PC-3 (cell line): ENCODE measurements around the gene BAG5. TPM values are rescaled to one million over a fixed set of nuclear protein-coding genes. Genes with fewer than 3 reads are reported as not detected.

Experiments used
- ATAC-seq: fragments of 200-7000 bp; cut with Tn5 transposase; 2 replicates; pipeline ENCODE4 v1.9.1; 2020; ENCODE audit warnings: mild to moderate bottlenecking, moderate library complexity
- BruUV-seq: library from RNA; stranded (reverse); fragments of 400-500 nt; replicated peaks from 2 replicates; lab custom pipeline; 2021; lab: Mats Ljungman, UMichigan
- CTCF ChIA-PET: fragments of 300-600 bp; sonication (Branson Sonifier 250); formaldehyde crosslinking; loops from one replicate; lab custom pipeline; 2022; ENCODE audit warnings: antibody characterized with exemption; lab: Charles Lee
- POLR2A ChIA-PET: fragments of 300-600 bp; sonication (Branson Sonifier 250); formaldehyde crosslinking; loops from one replicate; lab custom pipeline; 2022; ENCODE audit warnings: antibody characterized with exemption; ENCODE audit not compliant: unreplicated experiment; lab: Charles Lee
- DNase-seq: peaks from one replicate; pipeline ENCODE4 v3.0.0-alpha.2; 2015
- H2AFZ ChIP-seq: fragments of 300-600 bp; sonication (generic); 2 replicates; pipeline ENCODE4 v1.6.0; 2016; ENCODE audit warnings: antibody characterized with exemption, low read length
- H3F3A ChIP-seq: fragments of 300-600 bp; sonication (generic); one replicate; pipeline ENCODE4 v1.6.0; 2017; ENCODE audit warnings: antibody characterized with exemption, low read length, control low read depth, mild to moderate bottlenecking; ENCODE audit not compliant: unreplicated experiment
- H3K27ac ChIP-seq: fragments of 300-600 bp; sonication (generic); 2 replicates; pipeline ENCODE4 v1.5.1; 2016; ENCODE audit warnings: mild to moderate bottlenecking, low read length
- H3K27me3 ChIP-seq: fragments of 300-600 bp; sonication (generic); 2 replicates; pipeline ENCODE4 v1.6.1; 2016; ENCODE audit warnings: low read length, mixed read lengths
- H3K36me3 ChIP-seq: fragments of 300-600 bp; sonication (generic); 2 replicates; pipeline ENCODE4 v1.6.1; 2016; ENCODE audit warnings: low read depth, mixed run types, low read length, mixed read lengths
- H3K4me1 ChIP-seq: fragments of 300-600 bp; sonication (generic); 2 replicates; pipeline ENCODE4 v1.5.1; 2016; ENCODE audit warnings: low read length; ENCODE audit not compliant: insufficient read depth
- H3K4me2 ChIP-seq: fragments of 300-600 bp; sonication (generic); 2 replicates; pipeline ENCODE4 v1.6.0; 2016; ENCODE audit warnings: low read length
- H3K4me3 ChIP-seq: fragments of 300-600 bp; sonication (generic); 2 replicates; pipeline ENCODE4 v1.5.1; 2016; ENCODE audit warnings: mild to moderate bottlenecking, low read length, mixed read lengths
- H3K79me2 ChIP-seq: fragments of 300-600 bp; sonication (generic); 2 replicates; pipeline ENCODE4 v1.6.1; 2017; ENCODE audit warnings: low read length, mixed read lengths
- H3K9ac ChIP-seq: fragments of 300-600 bp; sonication (generic); 2 replicates; pipeline ENCODE4 v1.6.0; 2016; ENCODE audit warnings: mild to moderate bottlenecking, low read length
- H3K9me2 ChIP-seq: fragments of 300-600 bp; sonication (generic); replicated peaks from 2 replicates; pipeline ENCODE4 v1.6.1; 2016; ENCODE audit warnings: mixed run types, low read length, mixed read lengths
- H3K9me3 ChIP-seq: fragments of 300-600 bp; sonication (generic); 2 replicates; pipeline ENCODE4 v1.6.1; 2016; ENCODE audit warnings: low read length, mixed read lengths
- H4K20me1 ChIP-seq: fragments of 300-600 bp; sonication (generic); 2 replicates; pipeline ENCODE4 v1.6.1; 2016; ENCODE audit warnings: low read length, mixed read lengths
- EZH2 ChIP-seq: fragments of 300-600 bp; sonication (generic); IDR thresholded peaks from one replicate; pipeline ENCODE4 v1.6.1; 2017; ENCODE audit warnings: antibody characterized with exemption, mild to moderate bottlenecking, low read length; ENCODE audit not compliant: unreplicated experiment
- EZH2phosphoT487 ChIP-seq: fragments of 300-600 bp; sonication (generic); IDR thresholded peaks from 2 replicates; pipeline ENCODE4 v1.6.1; 2018; ENCODE audit warnings: mild to moderate bottlenecking, antibody characterized with exemption, low read length, borderline replicate concordance
- intact Hi-C: fragments of 100-400 bp; cut with micrococcal nuclease; formaldehyde crosslinking; loops from 2 replicates; pipeline ENCODE4 v1.9.0; 2023
- total RNA-seq: library from RNA; depleted of rRNA; stranded (reverse); fragments of >200 nt; gene quantifications from 2 replicates; pipeline ENCODE4 v1.2.3, GENCODE V29; 2014
- TF ChIP-seq, protein P1 (sequence below): fragments of 300-600 bp; sonication (generic); conservative IDR thresholded peaks from 2 replicates; pipeline ENCODE4 v1.5.1; 2017; ENCODE audit warnings: antibody characterized with exemption, low read depth, mild to moderate bottlenecking, low read length

BAG5 gene
- total RNA-seq, 1 experiment from 2014 or later, result 33.0 TPM

DNA sequence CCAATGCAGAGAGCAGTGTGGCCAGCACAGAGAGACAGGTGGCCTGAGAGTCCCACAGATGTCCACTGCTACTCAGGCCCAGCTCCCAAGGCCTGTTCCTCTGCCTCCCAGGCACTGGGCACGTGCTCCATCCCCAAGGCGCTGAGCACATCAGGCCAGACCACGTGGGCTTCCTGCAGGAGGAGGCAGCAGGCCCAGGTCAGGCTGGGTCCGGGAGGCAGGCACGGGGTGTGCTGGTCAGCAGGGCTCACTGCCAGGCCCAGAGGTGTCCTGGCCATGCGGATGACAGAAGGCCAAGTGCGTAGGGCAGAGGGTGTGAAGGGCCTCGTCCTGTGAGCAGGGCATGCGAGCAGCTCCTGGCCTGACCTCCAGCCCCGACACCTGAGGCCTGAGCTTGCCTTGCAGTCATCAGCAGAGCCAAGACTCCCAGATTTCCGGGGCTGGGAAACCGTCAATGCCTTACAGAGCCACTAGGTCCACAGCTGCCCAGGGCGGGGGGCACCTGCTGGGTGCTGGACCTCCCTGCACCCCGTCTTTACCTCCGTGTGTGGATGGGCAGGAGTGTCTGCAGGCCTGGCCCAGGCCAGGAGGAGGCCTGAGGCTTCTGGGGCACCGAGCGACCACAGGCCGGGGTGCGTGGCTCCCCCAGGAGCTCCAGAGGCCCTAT is 18.6 kb downstream of the BAG5 start:
- POLR2A ChIA-PET, result no interaction called here
- H4K20me1 ChIP-seq, result no peaks in the 10 kb centered on the region

DNA sequence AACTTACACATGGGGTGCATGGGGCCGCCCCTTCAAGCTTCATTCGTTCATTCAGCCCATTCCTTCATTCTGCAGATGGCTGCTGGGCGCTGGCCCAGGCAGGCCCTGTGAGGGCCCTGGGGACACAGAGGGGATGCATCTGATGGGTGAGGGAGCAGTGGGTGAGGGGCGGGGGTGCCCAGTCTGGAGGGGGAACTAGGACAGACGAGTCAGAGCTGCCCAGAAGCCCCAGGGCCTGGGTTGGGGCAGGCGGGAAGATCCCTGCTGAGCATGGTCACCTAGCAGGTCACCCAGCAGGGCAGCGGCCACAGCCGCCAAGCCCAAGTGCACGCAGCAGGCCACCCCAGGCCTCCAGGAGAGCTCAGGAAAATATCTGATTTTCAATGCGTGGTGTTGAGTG is 19.3 kb downstream of the BAG5 start:
- H3K4me2 ChIP-seq, result no peak overlapping the region
- no TSS peak for BruUV-seq
- H2AFZ ChIP-seq, result no peak overlapping the region
- H3F3A ChIP-seq, result no peaks in the 10 kb centered on the region
- no peaks in the 10 kb centered on the region for H4K20me1 ChIP-seq
- peaks cover 47% of the 10 kb centered on the region for H3K4me1 ChIP-seq
- intact Hi-C loops, result no loop called here
- ChIA-PET POLR2A (no interaction called here), CTCF (no interaction called here)
- no peak overlapping the region for H3K27ac ChIP-seq
- no peaks in the 10 kb centered on the region for H3K79me2 ChIP-seq
- H3K4me3 ChIP-seq, result no peak overlapping the region
- no peaks in the 10 kb centered on the region for H3K27me3 ChIP-seq
- no peaks in the 10 kb centered on the region for H3K9me3 ChIP-seq
- no peak for DNase-seq
- TF ChIP-seq EZH2phosphoT487 (no peak), EZH2 (no peak)
- TF ChIP-seq, protein P1, sequence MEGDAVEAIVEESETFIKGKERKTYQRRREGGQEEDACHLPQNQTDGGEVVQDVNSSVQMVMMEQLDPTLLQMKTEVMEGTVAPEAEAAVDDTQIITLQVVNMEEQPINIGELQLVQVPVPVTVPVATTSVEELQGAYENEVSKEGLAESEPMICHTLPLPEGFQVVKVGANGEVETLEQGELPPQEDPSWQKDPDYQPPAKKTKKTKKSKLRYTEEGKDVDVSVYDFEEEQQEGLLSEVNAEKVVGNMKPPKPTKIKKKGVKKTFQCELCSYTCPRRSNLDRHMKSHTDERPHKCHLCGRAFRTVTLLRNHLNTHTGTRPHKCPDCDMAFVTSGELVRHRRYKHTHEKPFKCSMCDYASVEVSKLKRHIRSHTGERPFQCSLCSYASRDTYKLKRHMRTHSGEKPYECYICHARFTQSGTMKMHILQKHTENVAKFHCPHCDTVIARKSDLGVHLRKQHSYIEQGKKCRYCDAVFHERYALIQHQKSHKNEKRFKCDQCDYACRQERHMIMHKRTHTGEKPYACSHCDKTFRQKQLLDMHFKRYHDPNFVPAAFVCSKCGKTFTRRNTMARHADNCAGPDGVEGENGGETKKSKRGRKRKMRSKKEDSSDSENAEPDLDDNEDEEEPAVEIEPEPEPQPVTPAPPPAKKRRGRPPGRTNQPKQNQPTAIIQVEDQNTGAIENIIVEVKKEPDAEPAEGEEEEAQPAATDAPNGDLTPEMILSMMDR, result no peak
- no peak overlapping the region for H3K9ac ChIP-seq
- no peaks in the 10 kb centered on the region for H3K36me3 ChIP-seq
- no peaks in the 10 kb centered on the region for H3K9me2 ChIP-seq
- ATAC-seq, result no peak

More for the DNA sequence above, 18.6 kb downstream of the BAG5 start:
- Histone ChIP-seq H3K9me3 (no peaks in the 10 kb centered on the region), H3K4me2 (no peak overlapping the region), H3K36me3 (no peaks in the 10 kb centered on the region), H3F3A (no peaks in the 10 kb centered on the region), H3K4me1 (peaks cover 44% of the 10 kb centered on the region), H3K9ac (no peak overlapping the region), H3K79me2 (no peaks in the 10 kb centered on the region), H3K27me3 (no peaks in the 10 kb centered on the region), H3K4me3 (no peak overlapping the region), H3K9me2 (no peaks in the 10 kb centered on the region), H3K27ac (no peak overlapping the region), H2AFZ (no peak overlapping the region)
- no TSS peak for BruUV-seq
- DNase-seq (no peak), ATAC-seq (no peak)
- CTCF ChIA-PET, result no interaction called here
- intact Hi-C loops, result no loop called here
- TF ChIP-seq, protein P1, result no peak
- TF ChIP-seq EZH2, result no peak
- TF ChIP-seq EZH2phosphoT487, result no peak

DNA sequence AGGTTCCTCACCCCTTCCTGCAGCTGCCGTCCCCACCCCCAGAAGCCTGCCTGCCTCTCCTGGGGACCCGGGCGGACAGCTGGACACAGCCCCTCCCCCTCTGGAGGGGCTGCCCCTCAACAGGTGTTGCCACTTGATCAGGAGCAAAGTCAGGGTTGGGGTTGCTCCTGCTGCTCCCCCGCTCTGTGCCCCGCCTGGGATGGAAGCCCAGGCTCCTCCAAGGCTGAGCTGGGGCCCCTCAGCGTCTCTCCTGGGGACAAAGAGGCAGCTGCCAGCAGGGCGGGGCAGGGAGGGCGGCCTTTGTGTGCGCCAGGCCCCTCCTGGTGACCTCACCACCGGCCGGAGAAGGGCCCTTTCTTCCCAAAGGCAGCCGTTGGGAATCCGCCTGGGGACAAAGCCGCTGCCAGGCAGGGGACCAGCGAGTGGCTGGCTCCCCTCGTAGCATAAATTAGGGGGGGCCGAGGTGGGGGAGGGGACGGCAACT is 19.8 kb downstream of the BAG5 start:
- ATAC-seq, result peak; percentile 6; the same call in 1 of the 2 replicates
- intact Hi-C loops, result no loop called here
- Histone ChIP-seq H4K20me1 (no peaks in the 10 kb centered on the region), H3K79me2 (no peaks in the 10 kb centered on the region), H3K9me2 (no peaks in the 10 kb centered on the region), H3K9ac (no peak overlapping the region), H3K4me3 (no peak overlapping the region), H3K4me1 (peaks cover 47% of the 10 kb centered on the region), H2AFZ (no peak overlapping the region), H3K9me3 (no peaks in the 10 kb centered on the region), H3K36me3 (no peaks in the 10 kb centered on the region), H3F3A (no peaks in the 10 kb centered on the region), H3K4me2 (peak overlapping the region; percentile 21; the same call in 1 of the 2 replicates), H3K27me3 (no peaks in the 10 kb centered on the region), H3K27ac (peak overlapping the region; percentile 96)
- BruUV-seq, result no TSS peak
- DNase-seq, result no peak
- ChIA-PET POLR2A (no interaction called here), CTCF (no interaction called here)
- no peak for TF ChIP-seq EZH2
- TF ChIP-seq, protein P1, result no peak
- no peak for TF ChIP-seq EZH2phosphoT487
